H1 (cell line): ENCODE data around the gene STAT5A. TPM values are rescaled to one million over a fixed set of nuclear protein-coding genes. Genes with fewer than 3 reads are reported as not detected.
A peak's percentile ranks its signal among the peaks of the same experiment; 100 is the strongest.

Source experiments
- BACH1 ChIP-seq: IDR thresholded peaks from 2 replicates; pipeline ENCODE4 v1.6.1; 2012; ENCODE audit warnings: low read length, improper control_type of control experiment
- CHD1 ChIP-seq: IDR thresholded peaks from 2 replicates; pipeline ENCODE4 v1.6.1; 2012; ENCODE audit warnings: low read depth, low read length, improper control_type of control experiment
- CHD7 ChIP-seq: fragments of 300-600 bp; sonication (generic); IDR thresholded peaks from 2 replicates; pipeline ENCODE4 v1.7.1; 2012; ENCODE audit warnings: low read length, moderate library complexity, mild to moderate bottlenecking, inconsistent platforms; ENCODE audit not compliant: insufficient replicate concordance
- CTBP2 ChIP-seq: IDR thresholded peaks from 2 replicates; pipeline ENCODE4 v1.7.0; 2011; ENCODE audit warnings: borderline replicate concordance, mild to moderate bottlenecking, moderate library complexity, mixed read lengths, low read length; ENCODE audit not compliant: insufficient read depth, insufficient read length
- HDAC6 ChIP-seq: IDR thresholded peaks from one replicate; pipeline ENCODE4 v1.7.1; 2012; ENCODE audit warnings: low read depth, mild to moderate bottlenecking, inconsistent platforms, low read length, moderate library complexity
- JUN ChIP-seq: IDR thresholded peaks from 2 replicates; pipeline ENCODE4 v1.6.1; 2011; ENCODE audit warnings: low read depth, mild to moderate bottlenecking, improper control_type of control experiment, low read length
- MAFK ChIP-seq: IDR thresholded peaks from 2 replicates; pipeline ENCODE4 v1.6.1; 2012; ENCODE audit warnings: low read depth, mild to moderate bottlenecking, improper control_type of control experiment, low read length
- NRF1 ChIP-seq: IDR thresholded peaks from 2 replicates; pipeline ENCODE4 v1.6.1; 2011; ENCODE audit warnings: mild to moderate bottlenecking, low read depth, low read length, improper control_type of control experiment
- POLR2AphosphoS5 ChIP-seq: IDR thresholded peaks from 2 replicates; pipeline ENCODE4 v1.6.1; 2011; ENCODE audit warnings: low read depth, low read length
- TEAD4 ChIP-seq: IDR thresholded peaks from 2 replicates; pipeline ENCODE4 v1.6.1; 2012; ENCODE audit warnings: low read depth, low read length, inconsistent platforms, mixed read lengths
- YY1 ChIP-seq: IDR thresholded peaks from 2 replicates; pipeline ENCODE4 v1.6.1; 2011; ENCODE audit warnings: low read depth, mild to moderate bottlenecking, low read length
- polyA plus RNA-seq, 7 experiments: library from polyadenylated mRNA; depleted of rRNA in 3 of 7; stranded (reverse) in 5 of 7; unstranded in 2 of 7; fragments of >200 nt in 5 of 7; fragments of 200-250 nt in 2 of 7; gene quantifications; 1 replicate in 5 of 7; 2 replicates in 1 of 7; 4 replicates in 1 of 7; pipeline versions ENCODE4 v1.2.1 to v1.2.3, GENCODE V29; 2011 to 2013; ENCODE audit warnings: missing spikeins in 2 of 7, mixed read lengths in 2 of 7
- total RNA-seq: library from RNA; stranded (reverse); fragmentation: NEBNext Ultra II Directional; extraction: Animal tissue kit (Norgen Biotek cat#: 25700); gene quantifications from 2 replicates; pipeline ENCODE4 v1.2.1, GENCODE V29; 2021

The STAT5A gene
- total and polyA plus RNA-seq, 2 of the 8 experiments (the other 6 are each of a cell fraction or from before 2014, with no cell fraction given) = 4.2 to 5.4 TPM

- TF ChIP-seq CHD7 (no peak), HDAC6 (no peak), YY1 (peak; percentile 50; the same call in 1 of the 2 replicates), CHD1 (no peak), POLR2AphosphoS5 (peak; percentile 75), JUN (peak; percentile 46; the same call in 1 of the 2 replicates), BACH1 (no peak), TEAD4 (no peak), MAFK (no peak), CTBP2 (peak; percentile 51), NRF1 (no peak)
These were observed 24.2 kb downstream of the STAT5A start (continued) for GRCh38 chr17:42312285-42313130.
